Cardiac septum (tissue), 1 donor: ENCODE results near the gene ETS1. TPM values are rescaled to one million over a fixed set of nuclear protein-coding genes. Genes with fewer than 3 reads are reported as not detected.

Experiments
- microRNA-seq: library from miRNA; unstranded; fragments of <30 nt; microRNA quantifications from one replicate; pipeline ENCODE4 v1.2.0, GENCODE V29; 2020
- total RNA-seq: library from RNA; stranded (reverse); fragmentation: NEBNext Ultra II Directional; extraction: Animal tissue kit (Norgen Biotek cat#: 25700); gene quantifications from one replicate; pipeline ENCODE4 v1.2.1, GENCODE V29; 2021
- donor health status: DM: no; HTN: no; CAD: no.

The ETS1 gene
- total RNA-seq, 1 donor from 2014 or later = 54.2 TPM

Small RNA genes within 50 kb of the gene (microRNA-seq; reads per million reads assigned to microRNA genes)
- not detected for gene MIR6090

Other genes with a start within 250 kb of the ETS1 start
- 18.9 TPM for gene FLI1, start 106.5 kb upstream of the ETS1 start, total RNA-seq